AML-193 (cell line): ENCODE data around the gene PSMD11.
"Not testable (repeated sequence)": the region's sequence is repeated elsewhere in the genome, so short reads cannot be mapped to it uniquely, and the experiment has no call there.

Experiments used
- DNase-seq, 2 experiments: peaks; one replicate each; lab custom pipeline; 2025; lab: John Stamatoyannopoulos, UW

PSMD11 gene

DNA sequence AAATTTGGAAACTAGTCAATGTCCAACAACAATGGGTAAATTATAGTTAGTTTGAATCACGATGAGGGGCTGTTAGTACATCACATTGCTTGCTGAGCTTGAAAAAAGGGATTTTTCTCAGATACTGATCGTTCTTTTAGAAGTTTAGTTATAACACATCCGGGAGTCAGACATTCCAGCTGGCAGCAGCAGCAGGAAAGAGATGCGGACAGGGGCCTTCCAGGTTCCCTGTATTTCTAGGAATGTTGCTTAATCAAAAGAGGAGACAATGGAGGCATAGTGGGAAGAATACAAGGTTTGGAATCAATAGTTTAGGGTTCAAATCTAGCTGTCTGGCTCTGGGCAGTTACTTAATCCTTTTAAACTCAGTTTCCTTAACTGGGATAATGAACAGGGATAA lies 70.3 kb downstream of the PSMD11 start:
- no peak for DNase-seq

DNA sequence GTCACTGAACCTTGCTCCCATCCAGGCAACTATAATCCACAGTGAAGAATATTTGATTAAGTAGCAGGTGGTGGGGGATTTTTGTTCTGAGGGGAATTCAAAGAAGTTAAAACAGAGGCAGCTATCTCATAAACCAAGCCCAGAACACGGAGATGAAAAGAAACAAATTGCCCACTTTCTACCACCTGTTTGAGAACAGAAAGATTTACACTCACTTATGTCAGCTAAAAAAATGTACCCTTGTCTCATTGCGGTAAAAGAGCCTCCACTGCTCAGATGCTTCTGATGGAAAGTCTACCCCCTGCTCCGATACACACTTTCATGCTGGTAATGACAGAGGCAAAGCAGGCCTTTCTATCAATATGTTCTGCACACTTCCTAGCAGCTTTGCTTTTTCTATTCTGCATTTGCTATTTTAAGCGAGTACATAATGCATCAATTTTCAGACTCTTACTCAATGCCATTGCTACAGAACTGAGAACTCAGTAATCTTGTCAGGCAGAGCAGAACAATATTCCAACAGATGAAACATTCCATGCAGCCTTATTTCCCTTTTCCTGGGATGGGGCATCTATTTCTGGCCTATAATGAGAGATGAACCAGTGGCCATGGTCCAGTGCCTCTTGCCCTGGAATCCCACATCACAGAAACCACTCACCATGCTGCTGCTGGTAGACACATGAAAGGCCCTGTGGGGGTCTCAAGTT lies 71.5 kb downstream of the PSMD11 start:
- DNase-seq = no peak

DNA sequence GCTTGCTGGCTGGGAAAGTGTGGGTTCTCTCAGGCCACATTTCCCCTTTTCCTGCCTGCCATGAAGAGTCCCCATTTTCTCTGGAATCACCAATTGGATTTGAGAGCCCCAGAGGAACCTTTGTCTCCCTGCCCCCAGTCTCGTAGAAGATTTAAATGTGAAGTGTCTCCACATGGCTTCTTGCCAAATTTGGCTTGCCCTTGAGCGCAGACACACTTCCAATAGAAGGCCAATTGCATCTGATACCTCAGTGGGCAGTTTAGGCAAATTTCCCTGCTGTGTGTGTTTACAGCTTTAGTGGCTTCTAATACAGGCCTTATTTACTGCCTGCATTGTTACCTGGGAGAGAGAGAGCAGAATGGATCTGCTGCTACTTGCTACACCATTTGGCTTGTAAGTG lies 72.1 kb downstream of the PSMD11 start:
- DNase-seq = no peak

GRCh38 chr17:32516940-32517701 lies 72.8 kb downstream of the PSMD11 start:
- no peak for DNase-seq

DNA sequence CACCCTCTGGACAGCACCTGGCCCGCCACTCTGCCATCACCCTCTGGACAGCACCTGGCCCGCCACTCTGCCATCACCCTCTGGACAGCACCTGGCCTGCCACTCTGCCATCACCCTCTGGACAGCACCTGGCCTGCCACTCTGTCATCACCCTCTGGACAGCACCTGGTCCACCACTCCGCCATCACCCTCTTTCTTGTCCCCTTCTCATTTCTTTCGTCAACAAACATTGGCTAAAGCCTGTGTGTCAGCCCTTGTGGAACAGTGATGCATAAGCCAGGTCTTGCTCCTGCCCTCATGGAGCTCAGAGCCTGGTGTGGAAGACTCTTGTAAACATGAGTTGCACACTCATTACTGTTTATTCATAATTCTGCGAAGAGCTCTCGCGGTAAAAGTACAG lies 73.7 kb downstream of the PSMD11 start:
- no peak for DNase-seq

DNA sequence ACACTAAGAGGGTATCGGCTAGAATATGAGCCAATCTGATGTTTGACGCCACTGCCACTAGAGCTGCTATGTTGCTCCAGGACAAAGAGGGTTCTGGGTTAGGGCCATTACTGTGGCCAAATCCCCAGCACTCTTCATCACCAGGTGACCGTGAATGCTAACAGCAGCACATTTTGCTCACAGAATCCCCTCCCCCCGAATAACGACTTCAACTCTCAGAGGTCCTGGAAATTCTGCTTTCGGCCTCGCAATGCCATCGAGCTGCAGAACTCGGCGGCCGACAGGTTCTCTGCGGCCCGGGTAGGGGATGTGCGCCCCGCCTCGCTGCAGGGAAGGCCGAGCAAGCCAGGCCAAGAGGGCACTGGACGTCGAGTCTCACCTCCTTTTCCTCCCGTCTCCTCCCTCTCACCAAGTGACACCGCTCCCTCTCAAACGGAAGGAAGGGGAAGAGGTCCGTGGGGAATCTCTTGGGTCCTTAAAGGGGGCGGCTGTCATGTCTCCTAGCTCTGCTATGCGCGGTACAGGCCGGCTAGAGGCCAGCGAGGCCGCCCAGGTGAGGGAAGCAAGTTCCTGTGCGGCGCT lies 74.4 kb downstream of the PSMD11 start:
- DNase-seq = no peak

GRCh38 chr17:32519228-32520103 lies 75.2 kb downstream of the PSMD11 start:
- DNase-seq = no peak

- no peak for DNase-seq
These were observed 75.9 kb downstream of the PSMD11 start for GRCh38 chr17:32520104-32520701.

DNA sequence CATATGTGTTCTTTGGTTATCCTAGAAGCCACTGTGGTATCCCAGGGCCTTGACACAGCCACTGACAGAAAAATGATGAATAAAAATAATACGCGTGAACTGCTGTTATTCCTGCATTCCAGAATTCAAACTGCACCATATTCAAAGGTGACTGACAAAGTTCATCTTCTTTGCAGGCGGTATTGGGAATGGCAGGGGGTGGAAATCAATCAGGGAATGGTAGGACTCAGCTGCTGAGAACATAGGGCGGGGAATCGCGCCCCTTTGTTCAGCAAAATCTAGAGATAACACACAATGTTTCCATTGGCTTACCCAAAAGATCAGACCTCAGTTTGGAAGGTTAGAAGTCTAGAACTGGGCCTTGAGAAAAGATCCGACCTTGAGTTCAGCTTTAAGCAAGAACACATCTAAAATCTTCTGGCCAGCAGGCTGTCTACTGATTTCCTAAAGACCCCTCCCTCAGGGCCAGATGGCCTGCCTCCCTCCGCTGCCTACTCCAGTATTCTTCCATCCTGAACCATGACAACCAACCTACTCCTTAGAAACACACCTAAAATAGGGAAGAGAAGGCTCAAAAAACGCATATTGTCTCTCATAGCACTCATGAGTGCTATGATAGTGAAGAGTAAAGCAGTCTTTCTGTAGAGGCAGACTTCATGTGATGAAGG lies 76.6 kb downstream of the PSMD11 start:
- DNase-seq = no peak

- DNase-seq = no peak
These were observed 78.8 kb downstream of the PSMD11 start for GRCh38 chr17:32523017-32523680.

GRCh38 chr17:32523827-32524552 lies 79.7 kb downstream of the PSMD11 start:
- DNase-seq = no peak

DNA sequence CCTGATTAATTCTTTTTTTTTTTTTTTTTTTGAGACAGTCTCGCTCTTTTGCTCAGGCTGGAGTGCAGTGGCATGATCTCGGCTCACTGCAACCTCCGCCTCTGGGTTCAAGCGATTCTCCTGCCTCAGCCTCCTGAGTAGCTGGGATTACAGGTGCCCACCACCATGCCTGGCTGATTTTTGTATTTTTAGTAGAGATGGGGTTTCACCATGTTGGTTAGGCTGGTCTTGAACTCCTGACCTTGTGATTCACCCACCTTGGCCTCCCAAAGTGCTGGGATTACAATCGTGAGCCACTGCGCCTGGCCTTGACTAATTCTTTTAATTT lies 80.2 kb downstream of the PSMD11 start:
- not testable (repeated sequence) for DNase-seq

GRCh38 chr17:32525122-32525521 lies 80.8 kb downstream of the PSMD11 start:
- no peak for DNase-seq

- no peak for DNase-seq
These were observed 82.8 kb downstream of the PSMD11 start for GRCh38 chr17:32527146-32527545.

- DNase-seq = no peak
These were observed 84.5 kb downstream of the PSMD11 start for GRCh38 chr17:32528825-32529224.

DNA sequence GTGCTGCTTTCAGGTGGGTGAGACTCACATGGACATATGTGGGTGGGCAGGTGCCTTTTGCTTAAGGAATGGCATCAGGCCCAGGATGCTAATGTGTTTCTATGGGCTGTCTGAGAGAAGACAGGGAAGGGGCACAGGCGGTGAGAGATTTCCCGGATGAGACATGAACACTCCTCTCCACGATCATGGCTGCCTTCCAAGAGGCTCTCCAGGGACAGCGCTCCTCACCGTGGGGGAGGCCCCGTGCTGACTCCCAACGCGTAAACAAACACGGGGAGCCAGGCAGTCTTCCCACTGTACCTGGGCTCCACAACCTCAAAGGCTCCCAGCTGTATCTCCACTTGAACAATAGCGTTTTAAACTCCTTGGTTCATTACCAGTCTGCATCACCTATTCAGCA lies 85.3 kb downstream of the PSMD11 start:
- no peak for DNase-seq
